Astrocyte (in vitro differentiated cells and primary cell): Measurements from ENCODE around the gene KRTAP17-1.

Experiments
- CTCF ChIP-seq: IDR thresholded peaks from 2 replicates; pipeline ENCODE4 v1.5.1; 2011; ENCODE audit warnings: low read depth, mild to moderate bottlenecking, inconsistent platforms, low read length, moderate library complexity; ENCODE audit not compliant: insufficient read depth
- EZH2 ChIP-seq: IDR thresholded peaks from 2 replicates; pipeline ENCODE4 v1.6.1; 2012; ENCODE audit warnings: mild to moderate bottlenecking, low read length, inconsistent platforms; ENCODE audit not compliant: insufficient read depth

DNA sequence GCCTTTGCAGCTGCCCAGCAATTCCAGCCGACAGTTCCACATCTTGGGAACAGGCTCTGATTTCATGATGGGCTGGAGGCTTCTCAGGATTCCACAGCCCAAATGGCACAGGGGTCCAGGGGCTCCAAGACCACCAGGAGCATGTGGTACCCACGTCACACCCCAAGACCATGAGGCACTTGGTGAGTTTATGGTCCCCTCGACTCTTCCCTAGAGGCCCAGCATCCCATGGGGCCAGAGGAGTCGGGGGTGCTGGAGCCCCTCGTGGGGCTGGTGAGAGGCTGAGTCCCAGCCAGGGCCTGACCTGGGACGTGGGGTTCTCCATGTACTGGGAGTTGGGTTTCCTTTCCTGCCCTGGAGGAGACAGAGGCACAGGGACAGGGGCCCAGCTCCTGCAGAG is 10.1 kb upstream of the KRTAP17-1 start:
- no peak for TF ChIP-seq CTCF
- no peak for TF ChIP-seq EZH2
